H9 (cell line): Measurements from ENCODE around the gene DEPDC5. TPM values are rescaled to one million over a fixed set of nuclear protein-coding genes. Genes with fewer than 3 reads are reported as not detected.

ENCODE experiments used
- DNase-seq: peaks from one replicate; pipeline ENCODE4 v3.0.0-alpha.2; 2017
- H2AFZ ChIP-seq: one replicate; pipeline ENCODE4 v1.6.1; 2013; ENCODE audit warnings: mild to moderate bottlenecking, low read length, control low read depth, moderate library complexity
- H2AK5ac ChIP-seq: 2 replicates; pipeline ENCODE4 v1.6.1; 2013; ENCODE audit warnings: low read length, control low read depth, mixed read lengths; ENCODE audit not compliant: insufficient read length
- H2BK120ac ChIP-seq: one replicate; pipeline ENCODE4 v1.6.1; 2013; ENCODE audit warnings: low read depth, mild to moderate bottlenecking, low read length, control low read depth, inconsistent platforms; ENCODE audit not compliant: poor library complexity, severe bottlenecking
- H2BK12ac ChIP-seq: 2 replicates; pipeline ENCODE4 v1.6.1; 2013; ENCODE audit warnings: low read length, control low read depth, mixed read lengths, low read depth; ENCODE audit not compliant: insufficient read length
- H2BK15ac ChIP-seq: 2 replicates; pipeline ENCODE4 v1.6.1; 2013; ENCODE audit warnings: low read depth, low read length, control low read depth
- H2BK20ac ChIP-seq: one replicate; pipeline ENCODE4 v1.6.1; 2013; ENCODE audit warnings: low read depth, mild to moderate bottlenecking, low read length, control low read depth, inconsistent platforms; ENCODE audit not compliant: poor library complexity, severe bottlenecking
- H2BK5ac ChIP-seq: 2 replicates; pipeline ENCODE4 v1.6.1; 2013; ENCODE audit warnings: low read length, control low read depth, mixed read lengths; ENCODE audit not compliant: insufficient read length
- H3K14ac ChIP-seq: 2 replicates; pipeline ENCODE4 v1.6.1; 2013; ENCODE audit warnings: low read length, control low read depth; ENCODE audit not compliant: insufficient read depth
- H3K18ac ChIP-seq: 2 replicates; pipeline ENCODE4 v1.6.1; 2013; ENCODE audit warnings: low read depth, mild to moderate bottlenecking, mixed read lengths, low read length, control low read depth; ENCODE audit not compliant: insufficient read length
- H3K23ac ChIP-seq: 2 replicates; pipeline ENCODE4 v1.6.1; 2013; ENCODE audit warnings: low read length, control low read depth, mixed read lengths, low read depth; ENCODE audit not compliant: insufficient read length
- H3K23me2 ChIP-seq: 2 replicates; pipeline ENCODE4 v1.6.1; 2013; ENCODE audit warnings: low read depth, mild to moderate bottlenecking, mixed read lengths, low read length, control low read depth; ENCODE audit not compliant: insufficient read length, poor library complexity, severe bottlenecking
- H3K27ac ChIP-seq: 2 replicates; pipeline ENCODE4 v1.5.1; 2013; ENCODE audit warnings: low read length, control low read depth, mixed read lengths, low read depth; ENCODE audit not compliant: insufficient read length
- H3K27me3 ChIP-seq: 2 replicates; pipeline ENCODE4 v1.6.1; 2013; ENCODE audit warnings: low read length, control low read depth, inconsistent platforms; ENCODE audit not compliant: insufficient read depth
- H3K4ac ChIP-seq: 2 replicates; pipeline ENCODE4 v1.6.1; 2013; ENCODE audit warnings: low read depth, mild to moderate bottlenecking, control low read depth, inconsistent platforms, low read length, moderate library complexity
- H3K4me1 ChIP-seq: 2 replicates; pipeline ENCODE4 v1.6.1; 2013; ENCODE audit warnings: low read length, control low read depth, inconsistent platforms; ENCODE audit not compliant: insufficient read depth
- H3K4me2 ChIP-seq: 2 replicates; pipeline ENCODE4 v1.6.1; 2013; ENCODE audit warnings: low read length, control low read depth, mixed read lengths; ENCODE audit not compliant: insufficient read length, insufficient read depth
- H3K56ac ChIP-seq: 2 replicates; pipeline ENCODE4 v1.6.1; 2013; ENCODE audit warnings: low read depth, mild to moderate bottlenecking, mixed read lengths, low read length, control low read depth; ENCODE audit not compliant: insufficient read length
- H3K79me1 ChIP-seq: 2 replicates; pipeline ENCODE4 v1.6.1; 2013; ENCODE audit warnings: low read depth, mild to moderate bottlenecking, moderate library complexity, low read length, control low read depth, inconsistent platforms; ENCODE audit not compliant: insufficient read depth, poor library complexity, severe bottlenecking
- H3K79me2 ChIP-seq: 2 replicates; pipeline ENCODE4 v1.6.1; 2013; ENCODE audit warnings: low read length, control low read depth, inconsistent platforms; ENCODE audit not compliant: insufficient read depth
- H3K9ac ChIP-seq: 2 replicates; pipeline ENCODE4 v1.6.1; 2013; ENCODE audit warnings: low read length, control low read depth, mixed read lengths; ENCODE audit not compliant: insufficient read length; ENCODE audit errors: extremely low read depth
- H3K9me3 ChIP-seq: one replicate; pipeline ENCODE4 v1.6.1; 2013; ENCODE audit warnings: low read depth, low read length, inconsistent platforms; ENCODE audit not compliant: control insufficient read depth
- H3T11ph ChIP-seq: one replicate; pipeline ENCODE4 v1.6.1; 2013; ENCODE audit warnings: mild to moderate bottlenecking, low read length, control low read depth, inconsistent platforms
- H4K20me1 ChIP-seq: one replicate; pipeline ENCODE4 v1.6.1; 2013; ENCODE audit not compliant: control insufficient read depth, insufficient read length, insufficient read depth
- H4K5ac ChIP-seq: 2 replicates; pipeline ENCODE4 v1.6.1; 2013; ENCODE audit warnings: low read depth, mild to moderate bottlenecking, mixed read lengths, low read length, control low read depth; ENCODE audit not compliant: insufficient read length
- H4K8ac ChIP-seq: replicated peaks from 2 replicates; pipeline ENCODE4 v1.6.1; 2013; ENCODE audit warnings: low read length, control low read depth, mixed read lengths, low read depth; ENCODE audit not compliant: insufficient read length
- H4K91ac ChIP-seq: 2 replicates; pipeline ENCODE4 v1.6.1; 2013; ENCODE audit warnings: low read depth, mild to moderate bottlenecking, moderate library complexity, mixed read lengths, low read length, control low read depth; ENCODE audit not compliant: insufficient read length
- H3K27ac Mint-ChIP-seq, 3 experiments: 2 replicates in 2 of 3; 3 replicates in 1 of 3; pipeline ENCODE4 v1.8.0; 2020 to 2021; ENCODE audit warnings: mixed read lengths in 3 of 3, mild to moderate bottlenecking in 1 of 3, moderate library complexity in 1 of 3
- H3K27me3 Mint-ChIP-seq: 2 replicates; pipeline ENCODE4 v1.8.0; 2021; ENCODE audit warnings: low read depth, mild to moderate bottlenecking, moderate library complexity, mixed read lengths
- H3K36me3 Mint-ChIP-seq, 3 experiments: 2 replicates in 2 of 3; 3 replicates in 1 of 3; pipeline ENCODE4 v1.8.0; 2020 to 2021; ENCODE audit warnings: low read depth in 3 of 3, mixed read lengths in 3 of 3; ENCODE audit not compliant: insufficient read depth in 1 of 3
- H3K4me1 Mint-ChIP-seq, 2 experiments: 2 replicates each; pipeline ENCODE4 v1.8.0; 2020; ENCODE audit warnings: mixed read lengths in 2 of 2
- H3K4me3 Mint-ChIP-seq, 2 experiments: 2 replicates in 1 of 2; 3 replicates in 1 of 2; pipeline ENCODE4 v1.8.0; 2020 to 2021; ENCODE audit warnings: mild to moderate bottlenecking in 2 of 2, mixed read lengths in 2 of 2, moderate library complexity in 1 of 2
- H3K9me3 Mint-ChIP-seq, 2 experiments: 2 replicates in 1 of 2; 3 replicates in 1 of 2; pipeline ENCODE4 v1.8.0; 2020; ENCODE audit warnings: mild to moderate bottlenecking in 2 of 2, mixed read lengths in 2 of 2, moderate library complexity in 1 of 2
- CTCF ChIP-seq: fragments of 200-600 bp; sonication (generic); conservative IDR thresholded peaks from 3 replicates; pipeline ENCODE4 v1.8.0; 2021; ENCODE audit warnings: antibody characterized with exemption, mild to moderate bottlenecking
- WGBS: extraction: QIAGEN DNeasy Blood & Tissue Kit; methylation state at CpG from one replicate; pipeline ENCODE4 v1.1.7; 2013; ENCODE audit warnings: missing lambda C conversion rate, low lambda C conversion rate, mixed read lengths; ENCODE audit not compliant: insufficient read length; ENCODE audit errors: extremely low coverage; 5-methylcytosine and 5-hydroxymethylcytosine counted together
- total RNA-seq: library from RNA; stranded (reverse); gene quantifications from 2 replicates; pipeline ENCODE4 v1.2.1, GENCODE V29; 2021

The DEPDC5 gene
- total RNA-seq, 1 experiment from 2014 or later, result 29.2 TPM

GRCh38 chr22:31951194-31952093, 197.6 kb downstream of the DEPDC5 start:
- no peak overlapping the region for H2BK15ac ChIP-seq
- H3K14ac ChIP-seq, result no peak overlapping the region
- H4K5ac ChIP-seq, result no peak overlapping the region
- peaks cover 43% of the 10 kb centered on the region in 2 experiments for H3K4me1 Mint-ChIP-seq
- no peak overlapping the region for H3T11ph ChIP-seq
- peaks cover 32 to 56% (median 49%) of the 10 kb centered on the region in 3 experiments; a peak in 6 of 7 replicates for H3K36me3 Mint-ChIP-seq
- no peaks in the 10 kb centered on the region for H3K23me2 ChIP-seq
- H4K20me1 ChIP-seq, result no peaks in the 10 kb centered on the region
- H3K27ac ChIP-seq, result no peak overlapping the region
- no peaks in the 10 kb centered on the region for H3K27me3 ChIP-seq
- no peak overlapping the region for H2BK12ac ChIP-seq
- H4K8ac ChIP-seq, result no peak overlapping the region
- peaks cover 55% of the 10 kb centered on the region; the same call in 1 of the 2 replicates for H3K79me2 ChIP-seq
- H3K4me1 ChIP-seq, result no peaks in the 10 kb centered on the region; the same call in none of the 2 replicates
- no peak overlapping the region for H3K23ac ChIP-seq
- H3K56ac ChIP-seq, result no peak overlapping the region
- H3K4me3 Mint-ChIP-seq, result no peak overlapping the region; a peak in 1 of 5 replicates
- peak overlapping the region; percentile 7 to 93 (median 20) for H3K27ac Mint-ChIP-seq
- no peak for TF ChIP-seq CTCF
- no peak overlapping the region for H3K4me2 ChIP-seq
- H3K4ac ChIP-seq, result no peak overlapping the region
- no peak for DNase-seq
- no peaks in the 10 kb centered on the region for H3K27me3 Mint-ChIP-seq
- no peak overlapping the region for H2BK120ac ChIP-seq
- H2BK20ac ChIP-seq, result no peak overlapping the region
- no peaks in the 10 kb centered on the region for H3K9me3 Mint-ChIP-seq
- H3K18ac ChIP-seq, result no peak overlapping the region
- no peaks in the 10 kb centered on the region for H3K9me3 ChIP-seq
- H3K79me1 ChIP-seq, result peaks cover 21% of the 10 kb centered on the region
- no CpG with 5 or more reads among the region's 8 CpGs for WGBS
- H2AK5ac ChIP-seq, result no peak overlapping the region
- H2AFZ ChIP-seq, result no peak overlapping the region
- no peak overlapping the region for H2BK5ac ChIP-seq
- H4K91ac ChIP-seq, result no peak overlapping the region
- peak overlapping the region; percentile 16 for H3K9ac ChIP-seq
